ENCODE results near the gene CFAP299.

The CFAP299 gene

GRCh38 chr4:80730158-80730557 is 394.6 kb downstream of the CFAP299 start:
- Histone ChIP-seq H3K4me2 (ENCODE audit: low read depth, low read length, poor library complexity, severe bottlenecking) (no peak overlapping the region), H2AFZ (ENCODE audit: low read length) (no peak overlapping the region), H3K4me3 (ENCODE audit: low read length, poor library complexity, severe bottlenecking) (no peak overlapping the region), H3K36me3 (ENCODE audit: insufficient read depth, low read length) (no peaks in the 10 kb centered on the region), H3K9me2 (replicated peaks; ENCODE audit: low read depth, low read length) (no peaks in the 10 kb centered on the region), H3K27me3 (ENCODE audit: insufficient read depth, low read length, poor library complexity, severe bottlenecking) (no peaks in the 10 kb centered on the region), H3K9me3 (ENCODE audit: insufficient read depth, low read depth, low read length) (no peaks in the 10 kb centered on the region), H4K20me1 (ENCODE audit: insufficient read depth, low read length, poor library complexity, severe bottlenecking) (no peaks in the 10 kb centered on the region), H3K79me2 (ENCODE audit: insufficient read depth, low read length) (no peaks in the 10 kb centered on the region), H3K4me1 (ENCODE audit: insufficient read depth, low read length, poor library complexity, severe bottlenecking) (no peaks in the 10 kb centered on the region), H3F3A (ENCODE audit: low read depth) (no peaks in the 10 kb centered on the region), H3K9ac (ENCODE audit: low read depth, low read length, poor library complexity, severe bottlenecking) (no peak overlapping the region)
- TF ChIP-seq EZH2phosphoT487 (IDR thresholded peaks at IDR 0.05; ENCODE audit: borderline replicate concordance) (no peak), CTCF (conservative IDR thresholded peaks at IDR 0.05; ENCODE audit: low read length) (no peak)

- Histone ChIP-seq H3K4me2 (ENCODE audit: low read depth, low read length, poor library complexity, severe bottlenecking) (no peak overlapping the region), H3K27me3 (ENCODE audit: insufficient read depth, low read length, poor library complexity, severe bottlenecking) (no peaks in the 10 kb centered on the region), H4K20me1 (ENCODE audit: insufficient read depth, low read length, poor library complexity, severe bottlenecking) (no peaks in the 10 kb centered on the region), H3K9me2 (replicated peaks; ENCODE audit: low read depth, low read length) (no peaks in the 10 kb centered on the region), H2AFZ (ENCODE audit: low read length) (no peak overlapping the region), H3K4me3 (ENCODE audit: low read length, poor library complexity, severe bottlenecking) (no peak overlapping the region), H3F3A (ENCODE audit: low read depth) (no peaks in the 10 kb centered on the region), H3K36me3 (ENCODE audit: insufficient read depth, low read length) (no peaks in the 10 kb centered on the region), H3K9ac (ENCODE audit: low read depth, low read length, poor library complexity, severe bottlenecking) (no peak overlapping the region), H3K4me1 (ENCODE audit: insufficient read depth, low read length, poor library complexity, severe bottlenecking) (no peaks in the 10 kb centered on the region), H3K9me3 (ENCODE audit: insufficient read depth, low read depth, low read length) (0 out of 2 replicates have a peak, but pooled peaks cover 6% of the 10 kb centered on the region), H3K79me2 (ENCODE audit: insufficient read depth, low read length) (no peaks in the 10 kb centered on the region)
- TF ChIP-seq EZH2phosphoT487 (IDR thresholded peaks at IDR 0.05; ENCODE audit: borderline replicate concordance) (no peak), CTCF (conservative IDR thresholded peaks at IDR 0.05; ENCODE audit: low read length) (no peak)
Measured at GRCh38 chr4:80731436-80731835, 395.9 kb downstream of the CFAP299 start.

GRCh38 chr4:80732010-80732409 is 396.5 kb downstream of the CFAP299 start:
- H3K36me3 ChIP-seq (ENCODE audit: insufficient read depth, low read length) = no peaks in the 10 kb centered on the region
- H3K4me3 ChIP-seq (ENCODE audit: low read length, poor library complexity, severe bottlenecking) = no peak overlapping the region
- H3K4me1 ChIP-seq (ENCODE audit: insufficient read depth, low read length, poor library complexity, severe bottlenecking) = no peaks in the 10 kb centered on the region
- 0 out of 2 replicates have a peak, but pooled peaks cover 6% of the 10 kb centered on the region for H3K9me3 ChIP-seq (ENCODE audit: insufficient read depth, low read depth, low read length)
- no peaks in the 10 kb centered on the region for H3K79me2 ChIP-seq (ENCODE audit: insufficient read depth, low read length)
- H3K27me3 ChIP-seq (ENCODE audit: insufficient read depth, low read length, poor library complexity, severe bottlenecking) = no peaks in the 10 kb centered on the region
- H2AFZ ChIP-seq (ENCODE audit: low read length) = no peak overlapping the region
- H3K9ac ChIP-seq (ENCODE audit: low read depth, low read length, poor library complexity, severe bottlenecking) = no peak overlapping the region
- no peak for TF ChIP-seq CTCF (conservative IDR thresholded peaks at IDR 0.05; ENCODE audit: low read length)
- H4K20me1 ChIP-seq (ENCODE audit: insufficient read depth, low read length, poor library complexity, severe bottlenecking) = no peaks in the 10 kb centered on the region
- H3K4me2 ChIP-seq (ENCODE audit: low read depth, low read length, poor library complexity, severe bottlenecking) = no peak overlapping the region
- no peaks in the 10 kb centered on the region for H3K9me2 ChIP-seq (replicated peaks; ENCODE audit: low read depth, low read length)
- no peaks in the 10 kb centered on the region for H3F3A ChIP-seq (ENCODE audit: low read depth)

All from Loucy (cell line).